SK-N-SH (cell line): ENCODE data around the gene ELOVL1.

Source experiments
- EP300 ChIP-seq, 2 experiments: IDR thresholded peaks; 2 replicates each; pipeline versions ENCODE4 v1.4.0 to v1.6.1; 2012; ENCODE audit warnings: borderline replicate concordance in 1 of 2, low read depth in 1 of 2, low read length in 1 of 2
- POLR2AphosphoS5 ChIP-seq: IDR thresholded peaks from 2 replicates; pipeline ENCODE4 v1.6.1; 2012; ENCODE audit warnings: low read depth, low read length
- SIN3A ChIP-seq: IDR thresholded peaks from 2 replicates; pipeline ENCODE4 v1.6.1; 2012; ENCODE audit warnings: low read depth, mild to moderate bottlenecking, low read length, moderate library complexity, borderline replicate concordance
- YY1 ChIP-seq: IDR thresholded peaks from 2 replicates; pipeline ENCODE4 v1.4.0; 2012; ENCODE audit warnings: low read depth, mild to moderate bottlenecking

DNA sequence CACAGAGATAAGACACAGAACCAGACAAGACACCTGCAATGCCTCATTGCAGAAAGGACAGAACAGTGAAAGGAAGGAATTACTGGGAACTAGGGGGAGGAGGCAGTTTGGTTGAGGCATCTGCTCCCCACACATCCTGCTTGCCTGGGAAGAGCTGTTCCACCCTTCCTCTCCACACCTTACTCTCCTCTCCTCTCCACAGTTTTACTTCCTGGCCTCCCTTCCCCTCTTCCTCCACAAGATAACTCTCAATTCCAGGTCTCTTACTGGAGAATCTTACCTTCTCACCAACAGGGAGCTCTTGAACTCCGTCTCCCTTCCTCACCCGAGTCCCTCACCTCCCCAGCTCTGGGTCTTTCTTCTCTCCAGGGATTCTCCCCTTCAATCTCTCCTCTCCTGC lies 2.1 kb downstream of the ELOVL1 start:
- TF ChIP-seq YY1 (no peak), EP300 (IDR thresholded peaks at IDR 0.05; ENCODE audit: borderline replicate concordance in 1 of 2, low read depth in 1 of 2, low read length in 1 of 2) (no peak), SIN3A (no peak), POLR2AphosphoS5 (no peak)
